GM21825 (cell line): Measurements from ENCODE around the gene CYGB.
A peak's percentile ranks its signal among the peaks of the same experiment; 100 is the strongest.

Experiments
- ATAC-seq: cut with Tn5 transposase; IDR thresholded peaks from one replicate; pipeline ENCODE4 v1.9.1; 2021; ENCODE audit warnings: mild to moderate bottlenecking, moderate library complexity; ENCODE audit not compliant: unreplicated experiment

The CYGB gene

GRCh38 chr17:76487451-76488192 is 49.9 kb downstream of the CYGB start:
- no peak for ATAC-seq

- ATAC-seq = no peak
Measured at GRCh38 chr17:76485569-76485968, 51.9 kb downstream of the CYGB start.

- no peak for ATAC-seq
Measured at GRCh38 chr17:76484228-76484725, 53.2 kb downstream of the CYGB start.

- peak; percentile 57 for ATAC-seq
Measured at GRCh38 chr17:76481071-76481655, 56.3 kb downstream of the CYGB start.

- ATAC-seq = no peak
Measured at GRCh38 chr17:76480632-76481031, 56.9 kb downstream of the CYGB start.

- ATAC-seq = no peak
Measured at GRCh38 chr17:76479515-76480060, 57.9 kb downstream of the CYGB start.

- no peak for ATAC-seq
Measured at GRCh38 chr17:76478730-76479514, 58.6 kb downstream of the CYGB start.

- no peak for ATAC-seq
Measured at GRCh38 chr17:76478097-76478496, 59.4 kb downstream of the CYGB start.

- no peak for ATAC-seq
Measured at GRCh38 chr17:76477576-76477975, 59.9 kb downstream of the CYGB start.
